Memory B cell (primary cell): ENCODE data around the gene CYP1B1.
"Not testable (repeated sequence)": the region's sequence is repeated elsewhere in the genome, so short reads cannot be mapped to it uniquely, and the experiment has no call there.

Source experiments
- ATAC-seq: fragments of 150-1000 bp; cut with Tn5 transposase; 2 replicates; pipeline ENCODE4 v1.10.0; 2021; ENCODE audit warnings: low read depth, mild to moderate bottlenecking, moderate library complexity
- DNase-seq, 2 donors: peaks; one replicate each; pipeline ENCODE4 v3.0.0; 2022; ENCODE audit warnings: low spot score in 2 of 2
- H3K27ac Mint-ChIP-seq: one replicate; pipeline ENCODE4 v1.8.0; 2022; ENCODE audit warnings: mild to moderate bottlenecking, moderate library complexity, mixed read lengths
- H3K27me3 Mint-ChIP-seq: one replicate; pipeline ENCODE4 v1.8.0; 2022; ENCODE audit warnings: mixed read lengths
- H3K36me3 Mint-ChIP-seq: one replicate; pipeline ENCODE4 v1.8.0; 2022; ENCODE audit warnings: mild to moderate bottlenecking, mixed read lengths
- H3K4me1 Mint-ChIP-seq: one replicate; pipeline ENCODE4 v1.8.0; 2022; ENCODE audit warnings: mixed read lengths
- H3K4me3 Mint-ChIP-seq: one replicate; pipeline ENCODE4 v1.8.0; 2022; ENCODE audit warnings: mild to moderate bottlenecking, moderate library complexity, mixed read lengths
- H3K9me3 Mint-ChIP-seq: one replicate; pipeline ENCODE4 v1.8.0; 2022; ENCODE audit warnings: mixed read lengths

The CYP1B1 gene

DNA sequence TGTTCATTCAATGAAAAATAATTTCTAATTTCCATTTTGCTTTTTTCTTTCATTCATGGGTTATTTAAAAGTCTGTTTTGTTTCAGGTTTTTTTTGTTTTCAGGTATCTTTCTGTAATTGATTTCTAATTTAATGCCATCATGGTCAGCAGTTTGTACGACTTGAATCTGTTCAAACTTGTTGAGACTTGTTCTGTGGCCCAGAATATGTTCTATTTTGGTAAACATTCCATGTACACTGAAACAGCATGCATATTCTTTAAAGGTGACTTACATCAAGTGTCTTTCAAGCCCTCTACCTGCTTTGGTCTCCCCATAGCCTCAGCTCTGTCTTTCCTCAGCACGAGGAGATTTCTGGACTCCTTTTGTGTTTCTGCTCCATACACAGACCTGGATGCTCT, 49.1 kb downstream of the CYP1B1 start:
- ATAC-seq (no peak), DNase-seq (no peak)
- Mint-ChIP-seq H3K36me3 (peaks cover 3% of the 10 kb centered on the region), H3K27ac (no peak overlapping the region), H3K4me1 (no peaks in the 10 kb centered on the region), H3K27me3 (peaks cover 3% of the 10 kb centered on the region), H3K9me3 (peaks cover 1% of the 10 kb centered on the region), H3K4me3 (no peak overlapping the region)

DNA sequence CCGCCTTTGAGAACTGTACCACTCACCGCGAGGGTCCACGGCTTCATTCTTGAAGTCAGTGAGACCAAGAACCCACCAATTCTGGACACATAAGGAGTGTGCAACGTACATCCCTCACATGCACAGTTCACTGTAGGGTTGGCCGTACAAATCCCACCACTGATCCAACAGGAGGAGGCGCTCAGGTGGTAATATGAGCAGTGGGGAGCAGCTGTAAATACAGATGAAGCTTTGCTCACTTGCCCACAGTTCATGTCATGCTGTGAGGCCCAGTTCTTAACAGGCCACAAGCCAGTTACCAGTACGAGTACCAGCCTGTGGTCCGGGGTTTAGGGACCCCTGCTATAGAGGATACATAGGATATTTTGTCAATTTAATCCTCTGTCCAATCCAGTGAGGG, 54.4 kb downstream of the CYP1B1 start:
- Mint-ChIP-seq H3K9me3 (peaks cover 1% of the 10 kb centered on the region), H3K36me3 (no peaks in the 10 kb centered on the region), H3K4me1 (no peaks in the 10 kb centered on the region), H3K4me3 (no peak overlapping the region), H3K27me3 (no peaks in the 10 kb centered on the region), H3K27ac (no peak overlapping the region)
- no peak for DNase-seq
- ATAC-seq = no peak

DNA sequence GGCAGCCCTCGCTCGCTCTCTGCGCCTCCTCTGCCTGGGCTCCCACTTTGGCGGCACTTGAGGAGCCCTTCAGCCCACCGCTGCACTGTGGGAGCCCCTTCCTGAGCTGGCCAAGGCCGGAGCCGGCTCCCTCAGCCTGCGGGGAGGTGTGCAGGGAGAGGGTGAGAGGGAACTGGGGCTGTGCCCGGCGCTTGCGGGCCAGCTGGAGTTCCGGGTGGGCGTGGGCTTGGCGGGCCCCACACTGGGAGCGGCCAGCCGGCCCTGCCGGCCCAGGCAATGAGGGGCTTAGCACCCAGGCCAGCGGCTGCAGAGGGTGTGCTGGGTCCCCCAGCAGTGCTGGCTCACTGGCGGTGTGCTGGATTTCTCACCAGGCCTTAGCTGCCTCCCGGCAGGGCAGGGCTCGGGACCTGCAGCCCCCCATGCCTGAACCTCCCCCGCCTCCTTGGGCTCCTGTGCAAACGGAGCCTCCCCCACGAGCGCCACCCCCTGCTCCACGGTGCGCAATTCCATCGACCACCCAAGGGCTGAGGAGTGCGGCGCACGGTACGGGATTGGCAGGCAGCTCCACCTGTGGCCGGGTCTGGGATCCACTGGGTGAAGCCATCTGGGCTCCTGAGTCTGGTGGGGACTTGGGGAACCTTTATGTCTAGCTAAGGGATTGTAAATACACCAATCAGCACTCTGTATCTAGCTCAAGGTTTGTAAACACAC, 55.4 kb downstream of the CYP1B1 start:
- not testable (repeated sequence) for H3K4me3 Mint-ChIP-seq, H3K27me3 Mint-ChIP-seq, H3K36me3 Mint-ChIP-seq, H3K27ac Mint-ChIP-seq, DNase-seq, H3K9me3 Mint-ChIP-seq, ATAC-seq, H3K4me1 Mint-ChIP-seq

DNA sequence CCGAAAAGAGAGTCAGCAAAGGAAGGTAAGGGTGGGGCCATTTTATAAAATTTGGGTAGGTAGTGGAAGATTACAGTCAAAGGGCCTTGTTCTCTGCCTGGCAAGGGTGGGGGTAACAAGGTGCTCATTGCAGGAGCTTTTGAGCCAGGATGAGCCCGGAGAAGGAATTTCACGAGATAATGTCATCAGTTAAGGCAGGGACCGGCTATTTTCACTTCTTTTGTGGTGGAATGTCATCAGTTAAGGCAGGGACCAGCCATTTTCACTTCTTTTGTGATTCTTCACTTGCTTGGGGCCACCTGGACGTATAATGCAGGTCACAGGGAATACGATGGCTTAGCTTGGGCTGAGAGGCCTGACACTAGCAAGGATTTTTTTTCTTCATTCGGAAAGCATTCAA, 58.1 kb downstream of the CYP1B1 start:
- no peaks in the 10 kb centered on the region for H3K27me3 Mint-ChIP-seq
- peaks cover 5% of the 10 kb centered on the region for H3K36me3 Mint-ChIP-seq
- ATAC-seq (no peak), DNase-seq (no peak)
- H3K9me3 Mint-ChIP-seq = no peaks in the 10 kb centered on the region
- H3K4me3 Mint-ChIP-seq = no peak overlapping the region
- H3K4me1 Mint-ChIP-seq = no peaks in the 10 kb centered on the region
- no peak overlapping the region for H3K27ac Mint-ChIP-seq
